Right lobe of liver (tissue), 4 donors: ENCODE data around the gene NEGR1.

Source experiments
- POLR2A ChIP-seq: fragments of 450-650 bp; IDR thresholded peaks from one replicate; pipeline ENCODE4 v1.6.1; 2017; ENCODE audit warnings: antibody characterized with exemption, mild to moderate bottlenecking
- TF ChIP-seq, protein P1 (sequence below), 4 donors: fragments of 200-600 bp in 3 of 4; fragments of 450-650 bp in 1 of 4; IDR thresholded peaks; one replicate each; pipeline versions ENCODE4 v1.5.1 to v1.8.0; 2016 to 2022; ENCODE audit warnings: antibody characterized with exemption in 4 of 4, mild to moderate bottlenecking in 2 of 4
- donor health status: DM: no; HTN: no; CAD: no.
- donor health status: DM: no; HTN: no; CAD: no.
- donor health status: DM: no; HTN: yes; CAD: no.

DNA sequence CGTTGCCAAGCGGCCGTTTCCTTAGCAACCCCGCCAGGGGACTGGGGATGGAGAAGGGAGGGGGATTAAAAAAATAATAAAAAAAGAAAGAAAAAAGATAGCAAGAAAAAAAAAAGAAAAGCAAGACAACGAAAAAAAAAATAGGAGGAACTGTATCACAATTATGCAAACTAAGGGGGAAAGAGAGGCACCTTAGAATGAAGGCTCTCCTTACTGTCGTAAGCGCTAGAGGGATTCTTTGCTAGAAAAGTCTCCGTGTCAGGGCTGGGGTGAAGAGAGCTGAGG is 625 bp upstream of the NEGR1 start:
- TF ChIP-seq POLR2A: no peak
- TF ChIP-seq, protein P1, sequence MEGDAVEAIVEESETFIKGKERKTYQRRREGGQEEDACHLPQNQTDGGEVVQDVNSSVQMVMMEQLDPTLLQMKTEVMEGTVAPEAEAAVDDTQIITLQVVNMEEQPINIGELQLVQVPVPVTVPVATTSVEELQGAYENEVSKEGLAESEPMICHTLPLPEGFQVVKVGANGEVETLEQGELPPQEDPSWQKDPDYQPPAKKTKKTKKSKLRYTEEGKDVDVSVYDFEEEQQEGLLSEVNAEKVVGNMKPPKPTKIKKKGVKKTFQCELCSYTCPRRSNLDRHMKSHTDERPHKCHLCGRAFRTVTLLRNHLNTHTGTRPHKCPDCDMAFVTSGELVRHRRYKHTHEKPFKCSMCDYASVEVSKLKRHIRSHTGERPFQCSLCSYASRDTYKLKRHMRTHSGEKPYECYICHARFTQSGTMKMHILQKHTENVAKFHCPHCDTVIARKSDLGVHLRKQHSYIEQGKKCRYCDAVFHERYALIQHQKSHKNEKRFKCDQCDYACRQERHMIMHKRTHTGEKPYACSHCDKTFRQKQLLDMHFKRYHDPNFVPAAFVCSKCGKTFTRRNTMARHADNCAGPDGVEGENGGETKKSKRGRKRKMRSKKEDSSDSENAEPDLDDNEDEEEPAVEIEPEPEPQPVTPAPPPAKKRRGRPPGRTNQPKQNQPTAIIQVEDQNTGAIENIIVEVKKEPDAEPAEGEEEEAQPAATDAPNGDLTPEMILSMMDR (IDR thresholded peaks at IDR 0.05): no peak
